Pancreas (tissue), 10 donors: ENCODE results near the gene GJA4. TPM values are rescaled to one million over a fixed set of nuclear protein-coding genes. Genes with fewer than 3 reads are reported as not detected.

Experiments used
- ATAC-seq, 4 donors: fragments of 200-7000 bp; cut with Tn5 transposase; one replicate each; pipeline versions ENCODE4 v1.8.0 to v1.9.1; 2020; ENCODE audit warnings: mild to moderate bottlenecking in 4 of 4, moderate library complexity in 4 of 4
- DNase-seq, 6 donors: peaks; one replicate each; pipeline ENCODE4 v3.0.0-alpha.2; 2020
- FAIRE-seq: peaks from 2 replicates; lab custom pipeline; 2012; peaks lifted over from hg19 to GRCh38; lab: Jason Lieb, UNC
- H3K27ac ChIP-seq, 4 donors: fragments of 200-600 bp; sonication (generic); 1 replicate in 3 of 4; 2 replicates in 1 of 4; pipeline versions ENCODE4 v1.5.0 to v1.8.0; 2020
- H3K27me3 ChIP-seq, 4 donors: fragments of 200-600 bp; one replicate each; pipeline ENCODE4 v1.8.0; 2021
- H3K36me3 ChIP-seq, 3 donors: fragments of 200-600 bp; sonication (generic) in 1 of 3; one replicate each; pipeline versions ENCODE4 v1.5.0 to v1.8.0; 2020 to 2021
- H3K4me1 ChIP-seq, 3 donors: fragments of 200-600 bp; one replicate each; pipeline ENCODE4 v1.8.0; 2021
- H3K4me3 ChIP-seq, 4 donors: fragments of 200-600 bp; sonication (generic) in 2 of 4; one replicate each; pipeline versions ENCODE4 v1.5.0 to v1.8.0; 2020 to 2021
- H3K9me3 ChIP-seq, 4 donors: fragments of 200-600 bp; one replicate each; pipeline ENCODE4 v1.8.0; 2021
- CTCF ChIP-seq, 4 donors: fragments of 200-600 bp; sonication (generic) in 3 of 4; IDR thresholded peaks; one replicate each; pipeline versions ENCODE4 v1.5.0 to v1.8.0; 2021; ENCODE audit warnings: antibody characterized with exemption in 4 of 4
- WGBS, 2 donors: extraction: QIAGEN DNeasy Blood & Tissue Kit; methylation state at CpG; one replicate each; pipeline ENCODE4 v1.1.7; 2013; 5-methylcytosine and 5-hydroxymethylcytosine counted together
- intact Hi-C, 3 donors: fragments of 100-400 bp; cut with DNase I; formaldehyde crosslinking; loops; one replicate each; pipeline versions ENCODE4 v1.11.1 to v1.14.2; 2022
- polyA plus RNA-seq, 2 donors: library from polyadenylated mRNA; stranded (reverse); fragments of 200-250 nt; gene quantifications; one replicate each; pipeline ENCODE4 v1.2.3, GENCODE V29; 2013
- total RNA-seq, 6 donors: library from RNA; stranded (reverse); fragmentation: NEBNext Ultra II Directional in 4 of 6; extraction: Animal tissue kit (Norgen Biotek cat#: 25700) in 4 of 6; gene quantifications; one replicate each; pipeline versions ENCODE4 v1.2.1 to v1.2.4, GENCODE V29; 2021 to 2023
- donor health status: healthy with polysubstance abuse.
- donor health status: DM: no; HTN: no; CAD: no; lungs with moderate emphysema.
- donor health status: DM: no; HTN: no; CAD: no.
- donor health status: control.
- donor health status: control.
- donor health status: Bipolar disorder and iron deficiency.
- donor health status: DM: yes; HTN: yes; CAD: no.
- donor health status: DM: no; HTN: no; CAD: no.
- donor health status: DM: no; HTN: no; CAD: no.
- donor health status: DM: yes; HTN: yes; CAD: no.

Gene GJA4
- total and polyA plus RNA-seq, 8 donors: 1.1 to 6.7 (median 1.6) TPM

DNA sequence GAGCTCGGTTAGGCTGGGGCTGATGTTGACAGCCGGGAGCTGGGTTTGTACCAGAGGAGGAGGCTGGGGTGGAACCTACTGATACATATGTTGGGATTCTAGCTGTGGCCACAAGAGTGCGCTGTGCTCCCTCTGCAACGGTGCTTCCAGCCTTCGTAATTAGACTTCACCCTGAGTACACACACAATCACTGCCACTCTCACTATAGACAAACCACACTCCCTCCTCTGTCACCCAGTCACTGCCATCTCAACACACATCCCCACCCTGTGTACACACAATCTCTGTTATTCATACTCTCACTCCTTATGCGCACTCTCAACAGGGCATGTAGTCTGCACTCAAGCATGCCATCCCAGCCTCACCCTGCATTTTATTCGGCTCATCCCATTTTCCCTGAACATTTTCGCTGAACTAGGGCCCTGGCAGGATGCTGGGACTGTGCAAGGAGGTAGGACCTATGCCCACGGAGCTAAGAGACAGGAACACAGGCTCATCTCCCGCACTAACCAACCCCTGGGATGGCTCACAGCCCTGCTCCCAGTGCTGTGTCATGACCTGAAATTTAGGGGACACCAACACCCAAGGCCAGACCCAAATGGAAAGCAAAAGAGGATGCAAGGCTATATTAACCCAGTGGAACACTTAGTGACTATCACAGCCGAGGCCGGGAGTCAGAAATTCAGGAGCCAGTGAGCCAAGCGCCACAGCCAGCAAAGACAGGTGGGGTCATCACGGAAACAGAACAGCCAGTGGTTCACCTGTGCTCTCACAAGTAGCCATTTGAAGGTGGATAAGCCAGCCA, 6.1 kb upstream of the GJA4 start:
- no peaks in the 10 kb centered on the region for H3K36me3 ChIP-seq
- intact Hi-C loops: loop anchor here in 1 of 3 donors (5.0 kb wide), 1 partner anchor 66 kb away; no protein-coding TSS in a partner anchor
- H3K27ac ChIP-seq: no peak overlapping the region
- 46 to 51% methylated on average over 14 of the region's 14 CpGs for WGBS, 2 donors
- H3K4me3 ChIP-seq: no peak overlapping the region
- H3K4me1 ChIP-seq: peaks cover 0 to 7% (median 2%) of the 10 kb centered on the region in 3 donors
- TF ChIP-seq CTCF (IDR thresholded peaks at IDR 0.05): peak; percentile 69 to 81 (median 76)
- no peaks in the 10 kb centered on the region for H3K27me3 ChIP-seq
- ATAC-seq (peak; percentile 83 to 95 (median 90)), FAIRE-seq (no peak), DNase-seq (peak in 5 of 6 donors; percentile 55 to 81 (median 72))
- no peaks in the 10 kb centered on the region for H3K9me3 ChIP-seq

GRCh38 chr1:34787461-34788420, 5.1 kb upstream of the GJA4 start:
- Histone ChIP-seq H3K36me3 (no peaks in the 10 kb centered on the region), H3K4me3 (no peak overlapping the region), H3K9me3 (no peaks in the 10 kb centered on the region), H3K27me3 (no peaks in the 10 kb centered on the region), H3K4me1 (no peaks in the 10 kb centered on the region), H3K27ac (no peak overlapping the region)
- ATAC-seq (no peak), DNase-seq (no peak), FAIRE-seq (no peak)
- WGBS, 2 donors: 45 to 57% methylated on average over 9 of the region's 9 CpGs
- intact Hi-C loops: loop anchor here in 1 of 3 donors (5.0 kb wide), 1 partner anchor 65 kb away; no protein-coding TSS in a partner anchor
- TF ChIP-seq CTCF (IDR thresholded peaks at IDR 0.05): no peak

- no peak for TF ChIP-seq CTCF (IDR thresholded peaks at IDR 0.05)
- ATAC-seq (no peak), FAIRE-seq (no peak), DNase-seq (no peak)
- Histone ChIP-seq H3K9me3 (no peaks in the 10 kb centered on the region), H3K4me1 (no peaks in the 10 kb centered on the region), H3K4me3 (no peak overlapping the region), H3K27ac (no peak overlapping the region), H3K27me3 (no peaks in the 10 kb centered on the region), H3K36me3 (no peaks in the 10 kb centered on the region)
- 80 to 85% methylated on average over 6 of the region's 6 CpGs for WGBS, 2 donors
- intact Hi-C loops: loop anchor here in 1 of 3 donors (5.0 kb wide), 1 partner anchor 61 kb away; no protein-coding TSS in a partner anchor
Observed at GRCh38 chr1:34790985-34791384, 1.8 kb upstream of the GJA4 start.

GRCh38 chr1:34792424-34792823, 375 bp upstream of the GJA4 start:
- no peak overlapping the region for H3K27ac ChIP-seq
- FAIRE-seq (no peak), ATAC-seq (no peak), DNase-seq (no peak)
- no peaks in the 10 kb centered on the region for H3K4me1 ChIP-seq
- WGBS, 2 donors: 58 to 73% methylated on average over 10 of the region's 10 CpGs
- H3K36me3 ChIP-seq: no peaks in the 10 kb centered on the region
- no peak for TF ChIP-seq CTCF (IDR thresholded peaks at IDR 0.05)
- intact Hi-C loops: loop anchor here in 1 of 3 donors (5.0 kb wide), 1 partner anchor 60 kb away; no protein-coding TSS in a partner anchor
- H3K27me3 ChIP-seq: no peaks in the 10 kb centered on the region
- peak overlapping the region in 1 of 4 donors; percentile 30 for H3K4me3 ChIP-seq
- no peaks in the 10 kb centered on the region for H3K9me3 ChIP-seq
